NCI-H2081 treated with DMSO at 0.1 percent for 48 hours (cell line): ENCODE measurements around the gene KCNJ1.

ENCODE experiments used
- DNase-seq: peaks from one replicate; lab custom pipeline; 2025; lab: John Stamatoyannopoulos, UW

Gene KCNJ1

DNA sequence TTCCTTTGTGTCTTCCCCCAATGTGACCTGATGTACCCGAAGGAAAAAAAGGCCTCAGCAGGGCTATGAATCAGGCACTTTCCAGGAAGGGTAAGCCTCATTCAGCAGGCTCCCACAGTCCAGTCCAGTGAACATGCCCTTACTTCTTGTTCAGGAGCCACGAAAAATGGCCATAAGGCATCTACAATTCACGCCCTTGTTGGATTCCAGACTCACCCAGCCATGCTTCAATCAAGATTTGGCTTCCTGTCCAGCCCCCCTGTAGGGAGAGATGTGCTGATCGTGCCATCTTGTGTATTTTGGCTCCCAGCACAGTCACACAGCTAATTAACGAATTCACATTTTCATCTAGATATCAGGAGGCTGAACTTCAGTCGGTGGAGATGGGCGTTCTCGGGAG is 14.1 kb upstream of the KCNJ1 start:
- DNase-seq = no peak

DNA sequence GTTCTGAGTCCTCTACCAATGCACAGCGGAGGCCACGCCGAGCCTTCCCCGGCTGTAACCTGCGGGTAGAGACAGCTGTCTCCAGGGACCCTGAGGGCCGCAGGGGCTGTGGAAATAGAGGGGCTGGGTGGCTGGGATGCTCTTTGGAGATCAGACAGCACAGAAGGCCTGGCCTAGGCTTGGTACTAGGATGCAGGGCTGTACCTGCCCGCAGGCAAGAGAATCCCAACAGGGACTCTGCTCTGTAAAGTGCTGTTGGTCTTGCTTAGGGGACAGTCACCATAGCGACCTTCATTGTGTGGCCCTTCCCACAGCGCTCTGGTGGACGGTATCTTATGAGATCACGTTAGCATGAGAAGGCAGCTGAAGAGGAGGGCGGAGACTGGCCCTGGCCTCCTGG is 12.7 kb upstream of the KCNJ1 start:
- no peak for DNase-seq

DNA sequence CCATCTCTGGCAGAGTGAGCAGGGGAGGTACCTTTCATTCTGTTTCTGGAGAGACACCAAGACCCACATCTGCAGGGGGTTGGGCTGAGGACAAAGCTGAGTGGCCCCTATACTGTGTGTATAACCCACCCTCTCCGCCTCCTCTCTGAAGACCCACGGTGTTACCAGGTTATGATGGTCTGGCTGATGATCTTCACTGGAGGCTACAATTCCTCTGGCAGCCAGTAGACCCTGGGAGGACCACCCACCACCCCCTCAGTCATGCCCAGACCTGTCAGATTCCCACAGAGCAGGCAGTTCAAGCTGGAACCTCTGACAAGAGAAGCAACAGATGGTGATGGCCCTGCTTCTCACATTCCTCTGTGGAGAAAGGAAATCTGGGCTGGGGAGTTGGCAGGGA is 11.4 kb upstream of the KCNJ1 start:
- no peak for DNase-seq

- no peak for DNase-seq
Measured at GRCh38 chr11:128877726-128878125, 10.6 kb upstream of the KCNJ1 start.

- DNase-seq = no peak
Measured at GRCh38 chr11:128876133-128876650, 9.1 kb upstream of the KCNJ1 start.

- DNase-seq = no peak
Measured at GRCh38 chr11:128874427-128874826, 7.3 kb upstream of the KCNJ1 start.

GRCh38 chr11:128872594-128872993 is 5.5 kb upstream of the KCNJ1 start:
- no peak for DNase-seq

DNA sequence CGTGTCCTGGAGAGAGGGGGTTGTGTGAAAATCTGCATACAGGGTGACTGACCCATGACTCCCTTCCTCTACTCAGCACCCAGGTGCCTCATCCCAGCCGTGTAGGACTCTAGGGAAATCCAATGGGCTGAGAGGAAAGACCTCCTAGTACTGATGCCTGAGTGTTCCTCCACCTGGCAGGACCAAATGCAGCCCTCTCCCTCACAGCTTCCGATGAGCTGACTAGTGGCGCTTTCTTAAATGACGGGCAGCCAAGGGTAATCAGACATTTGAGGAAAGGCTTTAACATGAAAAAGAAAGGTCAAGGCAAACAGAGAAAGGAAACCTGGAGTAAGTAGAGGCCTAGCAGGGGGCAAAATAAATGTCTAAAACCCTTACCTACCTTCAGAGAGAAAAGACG is 5.0 kb upstream of the KCNJ1 start:
- no peak for DNase-seq

DNA sequence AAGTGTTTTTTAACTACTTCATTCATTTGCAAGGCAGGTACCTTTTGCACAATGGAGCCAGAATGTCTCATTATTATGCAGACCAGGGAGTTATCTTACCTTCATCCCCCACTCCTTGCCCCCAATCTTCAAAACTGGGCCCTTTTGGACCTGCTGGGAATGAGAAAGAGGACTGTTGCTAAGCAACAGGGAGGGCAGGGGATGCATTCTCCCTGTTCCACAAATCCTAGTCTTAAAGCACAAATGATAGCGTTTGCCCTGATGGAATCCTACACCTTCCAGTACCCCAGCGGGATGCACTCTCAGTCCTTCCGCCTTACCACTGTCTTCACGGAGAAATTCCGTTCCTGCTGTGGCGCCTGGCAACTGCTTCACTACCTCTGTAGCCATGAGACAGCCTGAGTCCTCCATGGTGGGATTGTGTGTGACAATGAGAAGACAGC is 4.1 kb upstream of the KCNJ1 start:
- DNase-seq = no peak

DNA sequence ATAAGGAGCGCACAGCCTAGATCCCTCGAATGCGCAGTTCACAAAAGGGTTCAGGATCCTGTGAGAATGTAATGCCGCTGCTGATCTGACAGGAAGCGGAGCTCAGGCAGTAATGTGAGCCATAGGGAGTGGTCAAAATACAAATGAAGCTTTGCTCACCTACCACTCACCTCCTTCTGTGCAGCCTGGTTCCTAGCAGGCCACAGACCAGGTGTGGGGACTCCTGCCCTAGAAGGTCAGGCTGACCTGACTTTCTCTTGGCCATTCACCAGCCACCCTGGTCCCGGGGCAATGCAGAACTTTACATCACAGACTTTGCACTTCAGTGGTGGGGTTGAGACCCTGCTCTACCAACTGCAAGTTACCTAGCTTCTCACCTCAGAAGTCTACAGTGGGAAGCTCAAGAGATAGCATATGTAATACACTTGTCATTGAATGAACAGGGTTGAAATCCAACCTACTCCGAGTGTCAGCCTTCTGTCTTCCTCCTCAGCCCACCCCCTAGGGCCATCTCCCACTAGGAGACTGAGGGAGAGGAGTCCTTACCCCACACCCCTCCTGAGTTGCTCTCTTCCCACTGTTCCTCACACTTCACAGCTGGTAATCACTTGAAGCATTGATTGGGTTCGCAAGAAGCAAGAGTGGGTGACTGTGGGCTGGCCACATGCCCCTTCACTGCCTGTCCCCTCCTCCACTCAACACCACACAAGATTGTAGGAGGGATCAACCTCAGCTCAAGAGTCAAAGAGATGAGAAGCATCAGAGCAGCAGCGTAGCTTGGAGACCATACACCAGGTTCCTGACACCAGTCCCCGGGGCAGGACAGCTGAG is 2.0 kb upstream of the KCNJ1 start:
- no peak for DNase-seq

DNA sequence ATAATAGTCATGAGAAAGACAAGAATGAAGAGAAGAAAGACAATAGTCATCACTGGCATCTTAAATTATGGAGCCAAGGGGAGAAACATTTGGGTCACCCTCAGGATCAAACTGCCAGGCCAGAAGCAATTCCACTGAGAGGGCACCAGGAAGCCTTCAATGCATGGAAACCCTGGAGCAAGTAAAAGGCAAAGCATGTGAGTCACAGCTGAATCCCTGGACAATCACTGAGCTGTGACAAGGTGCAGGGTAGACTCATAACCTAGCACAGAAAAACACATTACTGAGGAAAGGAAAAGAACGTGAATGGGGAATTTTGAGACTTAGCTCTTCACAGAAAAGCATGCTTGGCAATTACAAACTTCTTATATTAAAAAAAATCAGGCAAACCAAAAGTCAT is 1.6 kb downstream of the KCNJ1 start:
- no peak for DNase-seq

DNA sequence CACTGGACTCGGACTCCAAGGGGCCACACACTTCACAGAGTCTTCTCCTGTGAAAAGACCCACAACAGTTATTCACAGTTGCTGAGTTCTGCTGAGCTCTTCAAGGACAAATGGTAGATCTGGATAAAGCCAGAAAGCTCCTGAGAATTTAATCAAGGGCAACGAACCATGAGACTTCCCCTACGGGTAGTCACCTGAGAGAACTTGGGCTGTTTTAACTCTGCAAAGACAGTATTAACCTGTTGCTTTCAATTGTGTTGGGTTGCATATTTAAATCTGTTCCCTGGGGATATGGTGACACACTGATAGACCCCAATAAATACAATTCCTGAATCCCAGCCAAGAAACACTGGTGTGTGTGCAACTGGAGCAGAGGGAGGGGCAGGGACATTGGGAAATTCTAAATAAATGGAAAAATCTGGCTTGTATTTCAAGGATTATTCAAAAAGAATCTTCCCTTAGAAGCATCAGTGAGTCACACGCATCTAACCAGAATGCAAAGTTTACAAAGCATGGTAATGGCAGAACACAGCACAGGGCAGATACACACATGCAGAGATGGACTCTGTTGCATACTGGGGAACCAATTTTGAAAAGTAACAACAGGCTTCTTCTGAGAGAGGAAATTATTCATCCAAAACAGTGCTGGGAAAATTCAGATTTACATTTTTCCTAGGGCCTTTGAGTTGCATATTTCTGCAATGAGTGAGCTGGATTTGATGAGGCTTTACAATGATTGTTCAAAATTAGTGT is 4.0 kb downstream of the KCNJ1 start:
- DNase-seq = no peak

- no peak for DNase-seq
Measured at GRCh38 chr11:128862406-128862805, 4.7 kb downstream of the KCNJ1 start.

DNA sequence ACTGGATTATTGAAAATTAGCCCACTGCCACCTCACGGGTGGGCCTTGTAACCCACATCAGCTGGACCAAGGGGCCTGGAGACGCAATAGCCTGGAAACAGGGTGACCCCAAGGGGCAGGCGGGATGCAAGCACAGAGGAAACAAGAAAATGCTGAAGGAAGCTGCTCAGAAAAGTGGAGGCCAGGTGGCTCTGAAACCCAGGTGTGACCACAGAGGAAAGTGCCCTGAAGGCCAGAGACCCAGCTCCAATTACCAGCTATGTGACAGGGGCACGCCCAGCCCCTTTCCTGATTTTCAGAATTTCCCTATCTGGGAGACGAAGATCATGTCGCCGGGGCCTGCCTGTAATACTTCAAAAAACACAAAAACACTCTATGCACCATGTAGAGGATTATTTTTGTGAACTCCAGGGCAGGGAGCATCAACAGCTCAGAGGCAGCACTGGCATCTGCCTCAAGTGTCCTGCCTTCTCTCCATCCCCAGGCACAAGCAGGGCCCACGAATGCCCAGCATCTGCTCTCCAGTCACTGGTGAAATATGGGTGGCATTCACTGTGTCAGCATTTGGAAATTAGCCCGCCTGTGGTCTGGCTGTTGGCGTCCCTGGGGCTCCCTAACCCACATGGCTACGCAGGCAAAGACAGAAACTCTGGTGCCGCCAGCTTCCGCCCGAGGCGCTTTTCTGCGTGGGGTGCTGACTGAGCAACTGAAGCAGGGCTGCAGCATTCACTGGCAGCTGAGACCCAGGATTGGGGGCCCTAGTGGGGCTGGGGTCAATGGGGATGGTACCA is 6.3 kb downstream of the KCNJ1 start:
- DNase-seq = no peak

DNA sequence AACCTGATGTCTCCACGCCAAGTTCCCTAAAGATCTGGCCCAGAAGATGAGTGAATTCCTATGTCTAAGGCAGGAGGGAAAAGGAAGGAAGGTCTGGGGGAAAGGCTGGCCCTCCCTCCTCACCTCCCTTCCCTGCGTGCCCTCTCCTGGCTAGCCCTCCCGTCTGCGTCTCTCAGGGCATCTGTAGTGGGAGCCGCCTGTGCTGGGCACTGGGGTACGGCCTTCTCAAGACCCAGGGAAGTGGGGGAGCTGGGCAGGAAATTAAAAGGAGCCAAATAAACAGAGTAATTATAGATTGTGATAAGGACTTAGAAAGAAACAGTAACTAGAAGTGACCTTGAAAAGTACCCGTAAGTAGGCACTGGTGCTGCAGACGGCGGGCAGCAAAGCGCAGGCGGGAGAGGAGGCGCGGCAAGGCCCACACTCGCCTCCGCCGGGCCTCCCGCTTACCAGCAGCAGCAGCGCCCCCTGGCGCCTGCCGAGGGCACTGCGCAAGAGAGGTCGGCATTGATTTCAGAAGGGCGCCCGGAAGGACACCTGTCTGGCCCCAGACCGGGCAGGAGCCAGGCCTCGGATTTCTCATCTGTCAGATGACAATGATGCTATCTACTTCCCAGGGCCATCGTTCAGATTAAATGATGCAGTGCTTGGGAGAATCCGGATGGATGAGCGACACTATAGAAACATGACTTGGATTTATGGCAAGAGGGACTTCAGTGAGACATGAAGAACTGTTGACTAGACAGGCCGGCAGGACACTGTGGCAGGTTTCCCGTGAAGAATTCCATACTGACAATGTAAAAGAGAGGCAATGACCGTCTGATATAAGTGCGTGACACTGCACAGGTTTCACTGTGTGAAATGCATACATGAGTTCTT is 7.3 kb downstream of the KCNJ1 start:
- DNase-seq = no peak

GRCh38 chr11:128857341-128857740 is 9.8 kb downstream of the KCNJ1 start:
- no peak for DNase-seq

- no peak for DNase-seq
Measured at GRCh38 chr11:128856241-128856640, 10.9 kb downstream of the KCNJ1 start.

DNA sequence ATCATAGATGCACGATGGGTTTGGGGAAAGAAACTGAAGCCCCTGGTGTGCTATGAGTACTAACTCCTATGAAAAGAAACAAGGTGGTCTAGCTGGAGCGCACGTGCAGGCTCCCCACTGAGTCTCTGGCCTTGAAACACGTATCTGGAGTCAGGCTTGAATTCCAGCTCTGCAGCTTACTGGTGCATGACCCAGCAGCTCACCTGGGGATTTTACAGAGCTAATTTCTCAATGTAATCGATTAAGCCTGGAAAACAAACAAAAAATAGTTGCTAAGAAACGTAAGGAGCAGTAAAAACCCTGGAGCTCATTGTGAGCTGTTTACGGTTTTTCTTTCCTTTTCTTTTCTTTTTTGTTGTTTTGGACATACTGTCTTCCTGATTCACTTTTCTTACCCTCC is 12.3 kb downstream of the KCNJ1 start:
- DNase-seq = no peak

GRCh38 chr11:128853559-128853958 is 13.5 kb downstream of the KCNJ1 start:
- DNase-seq = no peak

DNA sequence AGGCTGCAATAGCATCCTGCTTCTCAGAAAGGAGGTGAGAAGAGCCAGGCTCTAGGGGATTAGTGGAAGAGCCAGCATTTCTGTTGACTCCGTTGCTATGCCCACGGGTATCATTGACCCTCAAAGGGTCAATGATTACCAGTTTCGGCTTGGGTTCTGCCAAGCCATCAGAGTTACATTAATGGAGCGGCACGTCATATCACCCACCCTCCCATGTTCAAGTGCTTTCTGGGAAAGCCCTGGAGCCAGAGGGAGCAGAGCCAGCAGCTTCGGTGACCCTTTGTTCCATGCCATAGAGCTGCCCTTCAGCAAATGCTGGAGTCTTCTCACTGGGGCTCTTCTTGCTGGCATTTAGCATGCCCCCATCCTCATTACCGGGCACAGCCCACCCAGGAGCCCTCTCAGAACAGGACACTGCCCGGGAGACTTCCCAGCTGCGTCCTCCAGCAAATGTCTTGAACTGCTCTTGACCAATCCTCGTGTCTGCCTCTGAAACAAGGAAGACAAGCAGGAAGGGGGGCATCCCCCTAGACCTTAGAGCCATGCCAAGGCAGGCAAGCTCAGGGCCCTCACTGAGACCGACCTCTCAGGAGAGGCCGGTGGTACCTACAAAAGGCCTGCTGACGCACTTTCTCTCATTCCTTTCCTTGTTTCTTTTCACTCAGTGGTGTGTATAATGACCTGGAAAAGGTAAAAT is 14.6 kb downstream of the KCNJ1 start:
- no peak for DNase-seq
